Measurements from ENCODE around the gene GNA14. TPM values are rescaled to one million over a fixed set of nuclear protein-coding genes. Genes with fewer than 3 reads are reported as not detected.

The GNA14 gene
- total and polyA plus RNA-seq, 2 of the 8 experiments (the other 6 are each of a cell fraction or from before 2014, with no cell fraction given): 3.4 to 6.3 TPM

- Histone ChIP-seq H3K9me3 (ENCODE audit: insufficient read depth in 2 of 2, low read depth in 1 of 2, low read length in 1 of 2) (no peaks in the 10 kb centered on the region), H4K91ac (replicated peaks; ENCODE audit: insufficient read length, low read length) (no peak overlapping the region), H3K4me2 (ENCODE audit: insufficient read depth in 1 of 2, low read depth in 2 of 2, low read length in 2 of 2) (no peak overlapping the region), H3K23ac (ENCODE audit: insufficient read length) (no peak overlapping the region), H2BK12ac (ENCODE audit: low read depth, low read length) (peak overlapping the region; percentile 62; the same call in 1 of the 2 replicates), H3K9ac (replicated peaks in 1 of 4; ENCODE audit: extremely low read depth in 1 of 4, low read depth in 3 of 4, low read length in 3 of 4) (no peak overlapping the region), H3K56ac (replicated peaks; ENCODE audit: insufficient read length, low read depth, low read length) (no peak overlapping the region), H3K4ac (replicated peaks; ENCODE audit: insufficient read length, low read depth, low read length) (no peak overlapping the region), H3K79me2 (ENCODE audit: control insufficient read depth in 1 of 2, insufficient read depth in 2 of 2, low read length in 2 of 2) (no peaks in the 10 kb centered on the region), H3K4me3 (ENCODE audit: extremely low read depth in 1 of 4, insufficient read depth in 2 of 4, low read depth in 3 of 4, low read length in 4 of 4) (no peak overlapping the region), H3K23me2 (ENCODE audit: low read depth, low read length) (no peaks in the 10 kb centered on the region), H3K14ac (ENCODE audit: insufficient read length) (no peak overlapping the region), H3K27me3 (replicated peaks in 1 of 4; ENCODE audit: control insufficient read depth in 3 of 4, extremely low read depth in 1 of 4, insufficient read depth in 3 of 4, low read length in 3 of 4) (no peaks in the 10 kb centered on the region), H4K20me1 (replicated peaks in 1 of 2; ENCODE audit: control insufficient read depth in 1 of 2, insufficient read depth in 2 of 2, low read length in 2 of 2) (no peaks in the 10 kb centered on the region), H2BK5ac (ENCODE audit: low read depth, low read length) (peak overlapping the region; percentile 50; the same call in 1 of the 2 replicates), H2BK15ac (ENCODE audit: low read length) (0 out of 2 replicates have a peak overlapping the region, but pooled peaks have one; percentile 16), H3K27ac (ENCODE audit: low read depth, low read length) (no peak overlapping the region), H2BK120ac (replicated peaks; ENCODE audit: low read depth, low read length) (no peak overlapping the region), H3K79me1 (ENCODE audit: low read depth, low read length) (no peaks in the 10 kb centered on the region), H2BK20ac (ENCODE audit: low read length) (peak overlapping the region; percentile 2; the same call in 1 of the 2 replicates), H4K8ac (ENCODE audit: extremely low read depth, insufficient read depth, low read length) (no peak overlapping the region), H3K18ac (ENCODE audit: extremely low read depth, low read length) (peak overlapping the region; percentile 63; the same call in 1 of the 2 replicates), H3K4me1 (replicated peaks in 1 of 4; ENCODE audit: control insufficient read depth in 3 of 4, insufficient read depth in 4 of 4, low read length in 3 of 4) (peaks cover 0 to 15% (median 1%) of the 10 kb centered on the region in 4 experiments; a peak in 5 of 7 replicates), H4K5ac (ENCODE audit: insufficient read length, low read depth, low read length) (no peak overlapping the region), H2AK5ac (ENCODE audit: low read depth, low read length) (no peak overlapping the region), H2AFZ (ENCODE audit: low read length) (0 out of 2 replicates have a peak overlapping the region, but pooled peaks have one; percentile 34), H3K36me3 (ENCODE audit: control insufficient read depth in 2 of 4, insufficient read depth in 4 of 4, low read length in 3 of 4) (no peaks in the 10 kb centered on the region)
- no peak for DNase-seq (ENCODE audit: low read depth in 1 of 2, low spot score in 2 of 2)
- POLR2A ChIA-PET (ENCODE audit: partially characterized antibody): interaction anchor here (1.2 kb wide), 1 partner anchor 11 kb away, joined by 4 read pairs; no protein-coding TSS in a partner anchor
- CTCF ChIA-PET (ENCODE audit: partially characterized antibody): no interaction called here
- 92% methylated on average over 18 of the region's 18 CpGs; no CpG with 5 or more reads in 1 of the 2 experiments for WGBS, 2 experiments (ENCODE audit: extremely low coverage in 1 of 2, insufficient coverage in 1 of 2, insufficient read length in 1 of 2, insufficient replicate concordance in 2 of 2, low coverage in 1 of 2, low lambda C conversion rate in 2 of 2, missing lambda C conversion rate in 1 of 2)
- no peak for FAIRE-seq
- TF ChIP-seq RXRA (IDR thresholded peaks at IDR 0.05; ENCODE audit: insufficient read depth, low read depth, low read length): no peak
- TF ChIP-seq BRCA1 (IDR thresholded peaks at IDR 0.05; ENCODE audit: low read depth, low read length): no peak
- TF ChIP-seq RNF2 (IDR thresholded peaks at IDR 0.05; ENCODE audit: borderline replicate concordance, low read depth, low read length, missing control alignments, poor library complexity, severe bottlenecking): no peak
- no peak for TF ChIP-seq CHD2 (IDR thresholded peaks at IDR 0.05; ENCODE audit: low read length)
- no peak for TF ChIP-seq ZNF274 (IDR thresholded peaks at IDR 0.05; ENCODE audit: borderline replicate concordance, extremely low read depth, low read length)
- no peak for TF ChIP-seq TAF1 (IDR thresholded peaks at IDR 0.05; ENCODE audit: low read depth, low read length)
- TF ChIP-seq KDM5A (IDR thresholded peaks at IDR 0.05; ENCODE audit: low read length): no peak
- no peak for TF ChIP-seq SP1 (IDR thresholded peaks at IDR 0.05; ENCODE audit: low read depth, low read length)
- TF ChIP-seq KDM4A (IDR thresholded peaks at IDR 0.05; ENCODE audit: low read depth, low read length, severe bottlenecking): no peak
- TF ChIP-seq MAFK (IDR thresholded peaks at IDR 0.05; ENCODE audit: low read depth, low read length): no peak
- TF ChIP-seq, protein P1, sequence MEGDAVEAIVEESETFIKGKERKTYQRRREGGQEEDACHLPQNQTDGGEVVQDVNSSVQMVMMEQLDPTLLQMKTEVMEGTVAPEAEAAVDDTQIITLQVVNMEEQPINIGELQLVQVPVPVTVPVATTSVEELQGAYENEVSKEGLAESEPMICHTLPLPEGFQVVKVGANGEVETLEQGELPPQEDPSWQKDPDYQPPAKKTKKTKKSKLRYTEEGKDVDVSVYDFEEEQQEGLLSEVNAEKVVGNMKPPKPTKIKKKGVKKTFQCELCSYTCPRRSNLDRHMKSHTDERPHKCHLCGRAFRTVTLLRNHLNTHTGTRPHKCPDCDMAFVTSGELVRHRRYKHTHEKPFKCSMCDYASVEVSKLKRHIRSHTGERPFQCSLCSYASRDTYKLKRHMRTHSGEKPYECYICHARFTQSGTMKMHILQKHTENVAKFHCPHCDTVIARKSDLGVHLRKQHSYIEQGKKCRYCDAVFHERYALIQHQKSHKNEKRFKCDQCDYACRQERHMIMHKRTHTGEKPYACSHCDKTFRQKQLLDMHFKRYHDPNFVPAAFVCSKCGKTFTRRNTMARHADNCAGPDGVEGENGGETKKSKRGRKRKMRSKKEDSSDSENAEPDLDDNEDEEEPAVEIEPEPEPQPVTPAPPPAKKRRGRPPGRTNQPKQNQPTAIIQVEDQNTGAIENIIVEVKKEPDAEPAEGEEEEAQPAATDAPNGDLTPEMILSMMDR (IDR thresholded peaks at IDR 0.05; ENCODE audit: control extremely low read depth in 1 of 3, insufficient read depth in 1 of 3, low read depth in 1 of 3, low read length in 3 of 3): no peak
- TF ChIP-seq TBP (IDR thresholded peaks at IDR 0.05; ENCODE audit: low read depth, low read length): no peak
Observed at GRCh38 chr9:77600810-77601209, 47.3 kb downstream of the GNA14 start.

All from H1 (cell line).